ENCODE measurements around the gene DHX16.
A peak's percentile ranks its signal among the peaks of the same experiment; 100 is the strongest.
"Not testable (repeated sequence)": the region's sequence is repeated elsewhere in the genome, so short reads cannot be mapped to it uniquely, and the experiment has no call there.

The DHX16 gene

GRCh38 chr6:30672445-30673253, at the start of gene DHX16:
DHX16 (minus strand) TSS chr6:30673006; CDS start chr6:30672841, 165 bp downstream.
- peaks cover 13% of the 10 kb centered on the region for H3K79me2 ChIP-seq
- TF ChIP-seq CTCF (IDR thresholded peaks at IDR 0.05) = peak; percentile 92
- H3K36me3 ChIP-seq (ENCODE audit: control insufficient read depth, insufficient read depth, low read length) = no peaks in the 10 kb centered on the region
- no peaks in the 10 kb centered on the region for H3K27me3 ChIP-seq (ENCODE audit: control insufficient read depth, insufficient read depth, low read length)
- H3K27ac ChIP-seq = peak within 1 kb of the TSS; percentile 74
- no peaks in the 10 kb centered on the region for H3K9me3 ChIP-seq (ENCODE audit: control insufficient read depth, low read length)
- peak within 1 kb of the TSS; percentile 88 for H3K4me3 ChIP-seq (ENCODE audit: low read depth, low read length)
- peak within 1 kb of the TSS; percentile 91 for H2AFZ ChIP-seq
- H3K4me1 ChIP-seq = peaks cover 10% of the 10 kb centered on the region
- H3K4me2 ChIP-seq (ENCODE audit: low read length) = peak within 1 kb of the TSS; percentile 79
- peak within 1 kb of the TSS; percentile 55 for H3K9ac ChIP-seq

- not testable (repeated sequence) for H3K27me3 ChIP-seq (ENCODE audit: control insufficient read depth, insufficient read depth, low read length); H3K9ac ChIP-seq; H2AFZ ChIP-seq; H3K36me3 ChIP-seq (ENCODE audit: control insufficient read depth, insufficient read depth, low read length); H3K79me2 ChIP-seq; H3K9me3 ChIP-seq (ENCODE audit: control insufficient read depth, low read length)
- Histone ChIP-seq H3K4me2 (ENCODE audit: low read length) (peak overlapping the region; percentile 88), H3K27ac (peak overlapping the region; percentile 55), H3K4me1 (peaks cover 16% of the 10 kb centered on the region), H3K4me3 (ENCODE audit: low read depth, low read length) (peak overlapping the region; percentile 82)
Observed at GRCh38 chr6:30722025-30722279, 49.1 kb upstream of the DHX16 start.

GRCh38 chr6:30721198-30722024, 48.6 kb upstream of the DHX16 start:
- H3K4me1 ChIP-seq = peaks cover 19% of the 10 kb centered on the region
- H3K4me2 ChIP-seq (ENCODE audit: low read length) = peak overlapping the region; percentile 88
- H3K9me3 ChIP-seq (ENCODE audit: control insufficient read depth, low read length) = no peaks in the 10 kb centered on the region
- H3K27ac ChIP-seq = peak overlapping the region; percentile 76
- peak overlapping the region; percentile 44 for H2AFZ ChIP-seq
- no peaks in the 10 kb centered on the region for H3K79me2 ChIP-seq
- H3K4me3 ChIP-seq (ENCODE audit: low read depth, low read length) = peak overlapping the region; percentile 82
- H3K36me3 ChIP-seq (ENCODE audit: control insufficient read depth, insufficient read depth, low read length) = no peaks in the 10 kb centered on the region
- no peak overlapping the region for H3K9ac ChIP-seq
- TF ChIP-seq CTCF (IDR thresholded peaks at IDR 0.05) = peak; percentile 35
- no peaks in the 10 kb centered on the region for H3K27me3 ChIP-seq (ENCODE audit: control insufficient read depth, insufficient read depth, low read length)

- H3K79me2 ChIP-seq = no peaks in the 10 kb centered on the region
- H3K4me3 ChIP-seq (ENCODE audit: low read depth, low read length) = peak overlapping the region; percentile 82
- H3K4me2 ChIP-seq (ENCODE audit: low read length) = peak overlapping the region; percentile 83
- peak overlapping the region; percentile 76 for H3K27ac ChIP-seq
- H3K9ac ChIP-seq = no peak overlapping the region
- no peak for TF ChIP-seq CTCF (IDR thresholded peaks at IDR 0.05)
- no peaks in the 10 kb centered on the region for H3K27me3 ChIP-seq (ENCODE audit: control insufficient read depth, insufficient read depth, low read length)
- H3K4me1 ChIP-seq = peaks cover 20% of the 10 kb centered on the region
- no peaks in the 10 kb centered on the region for H3K36me3 ChIP-seq (ENCODE audit: control insufficient read depth, insufficient read depth, low read length)
- H3K9me3 ChIP-seq (ENCODE audit: control insufficient read depth, low read length) = no peaks in the 10 kb centered on the region
- peak overlapping the region; percentile 44 for H2AFZ ChIP-seq
Observed at GRCh38 chr6:30720738-30721197, 48.0 kb upstream of the DHX16 start.

Measured in parathyroid adenoma (tissue), 2 donors.